K562 (cell line): ENCODE data around the gene PRSS23. TPM values are rescaled to one million over a fixed set of nuclear protein-coding genes. Genes with fewer than 3 reads are reported as not detected.

Experiments used
- ATAC-seq: fragments of 200-7000 bp; cut with Tn5 transposase; 3 replicates; pipeline ENCODE4 v1.9.1; 2020; ENCODE audit warnings: moderate library complexity
- BruUV-seq: library from RNA; stranded (reverse); fragments of 400-500 nt; replicated peaks from 2 replicates; lab custom pipeline; 2021; lab: Mats Ljungman, UMichigan
- CTCF ChIA-PET: fragments of 300-600 bp; formaldehyde crosslinking; extraction: SDS; loops from one replicate; lab custom pipeline; 2021; ENCODE audit warnings: low intra/inter-chr PET ratio; lab: Yijun Ruan, JAX
- POLR2A ChIA-PET: fragments of 300-600, 350-650 bp; sonication (Branson Sonifier 250); formaldehyde crosslinking; extraction: SDS; loops from one replicate; lab custom pipeline; 2021; ENCODE audit warnings: antibody characterized with exemption, inconsistent platforms; lab: Yijun Ruan, JAX
- DNase-seq, 4 experiments: peaks; one replicate each; pipeline versions ENCODE4 v3.0.0 to v3.0.0-alpha.2; 2011 to 2018; ENCODE audit warnings: low spot score in 3 of 4, mixed read lengths in 3 of 4; ENCODE audit errors: extremely low read depth in 1 of 4
- FAIRE-seq: peaks from 2 replicates; lab custom pipeline; 2011; peaks lifted over from hg19 to GRCh38; lab: Jason Lieb, UNC
- H2AFZ ChIP-seq: 2 replicates; pipeline ENCODE4 v1.6.0; 2011; ENCODE audit warnings: low read depth, low read length, control low read depth, inconsistent platforms
- H3K27ac ChIP-seq: fragments of 200-600 bp; 3 replicates; pipeline ENCODE4 v1.8.0; 2011; ENCODE audit warnings: low read depth, mild to moderate bottlenecking, control low read depth, inconsistent platforms, low read length, moderate library complexity, mixed read lengths; ENCODE audit errors: extremely low read depth
- H3K27me3 ChIP-seq, 2 experiments: fragments of 300-600 bp in 1 of 2; 2 replicates in 1 of 2; 3 replicates in 1 of 2; pipeline versions ENCODE4 v1.6.0 to v1.8.0; 2011; ENCODE audit warnings: inconsistent platforms in 2 of 2, low read length in 2 of 2, mild to moderate bottlenecking in 1 of 2, mixed read lengths in 1 of 2, moderate library complexity in 1 of 2; ENCODE audit not compliant: control insufficient read depth in 2 of 2, insufficient read depth in 2 of 2
- H3K36me3 ChIP-seq: fragments of 300-600 bp; 3 replicates; pipeline ENCODE4 v1.8.0; 2011; ENCODE audit warnings: mild to moderate bottlenecking, low read length, inconsistent platforms; ENCODE audit not compliant: control insufficient read depth, insufficient read depth
- H3K4me1 ChIP-seq, 2 experiments: fragments of 200-600 bp in 1 of 2; replicated peaks in 1 of 2; 2 replicates in 1 of 2; 3 replicates in 1 of 2; pipeline versions ENCODE4 v1.5.1 to v1.8.0; 2011; ENCODE audit warnings: inconsistent platforms in 2 of 2, low read length in 2 of 2, mild to moderate bottlenecking in 1 of 2, mixed read lengths in 1 of 2, moderate library complexity in 1 of 2; ENCODE audit not compliant: control insufficient read depth in 2 of 2, insufficient read depth in 2 of 2
- H3K4me2 ChIP-seq: 2 replicates; pipeline ENCODE4 v1.6.1; 2011; ENCODE audit warnings: low read length, control low read depth, inconsistent platforms, mixed read lengths; ENCODE audit not compliant: insufficient read depth
- H3K4me3 ChIP-seq: fragments of 200-600 bp; sonication (generic), shearing (Covaris generic); 2 replicates; pipeline ENCODE4 v1.5.1; 2016; ENCODE audit warnings: control low read depth, inconsistent platforms
- H3K79me2 ChIP-seq: fragments of 200-600 bp; 3 replicates; pipeline ENCODE4 v1.8.0; 2011; ENCODE audit warnings: low read length, inconsistent platforms; ENCODE audit not compliant: control insufficient read depth, insufficient read depth
- H3K9ac ChIP-seq, 2 experiments: 2 replicates each; pipeline versions ENCODE4 v1.6.0 to v1.6.1; 2011; ENCODE audit warnings: low read depth in 2 of 2, low read length in 2 of 2, control low read depth in 1 of 2, inconsistent platforms in 1 of 2, mild to moderate bottlenecking in 1 of 2, mixed read lengths in 1 of 2; ENCODE audit not compliant: insufficient read depth in 1 of 2
- H3K9me1 ChIP-seq: one replicate; pipeline ENCODE4 v1.6.0; 2011; ENCODE audit warnings: inconsistent platforms, mild to moderate bottlenecking, low read length, moderate library complexity; ENCODE audit not compliant: control insufficient read depth, insufficient read depth
- H3K9me3 ChIP-seq: replicated peaks from 2 replicates; pipeline ENCODE4 v1.5.1; 2011; ENCODE audit warnings: low read depth, low read length, inconsistent platforms; ENCODE audit not compliant: control insufficient read depth, insufficient read depth
- H4K20me1 ChIP-seq: replicated peaks from 2 replicates; pipeline ENCODE4 v1.6.1; 2011; ENCODE audit warnings: low read length, inconsistent platforms, mixed read lengths; ENCODE audit not compliant: control insufficient read depth, insufficient read depth
- JUNB ChIP-seq: fragments of 450-650 bp; formaldehyde crosslinking; conservative IDR thresholded peaks from 2 replicates; pipeline ENCODE4 v1.4.0; 2020; ENCODE audit warnings: mild to moderate bottlenecking
- PATZ1 ChIP-seq: fragments of 250-450 bp; sonication (Bioruptor Pico); IDR thresholded peaks from 2 replicates; pipeline ENCODE4 v1.5.0; 2020; ENCODE audit warnings: mild to moderate bottlenecking, borderline replicate concordance
- POLR2A ChIP-seq: fragments of 450-650 bp; conservative IDR thresholded peaks from 2 replicates; pipeline ENCODE4 v1.6.1; 2016
- PTRF ChIP-seq: fragments of 450-650 bp; IDR thresholded peaks from 2 replicates; pipeline ENCODE4 v1.6.1; 2016; ENCODE audit warnings: mild to moderate bottlenecking, missing genetic modification characterization, missing compliant biosample characterization
- SIRT6 ChIP-seq: IDR thresholded peaks from one replicate; pipeline ENCODE4 v1.6.1; 2012; ENCODE audit warnings: low read depth, mild to moderate bottlenecking, control low read depth, inconsistent platforms, low read length, moderate library complexity
- SP1 ChIP-seq: sonication (generic); formaldehyde crosslinking; IDR thresholded peaks from 2 replicates; pipeline ENCODE4 v1.8.1; 2022; ENCODE audit warnings: mild to moderate bottlenecking, missing genetic modification reagents
- ZBED1 ChIP-seq: IDR thresholded peaks from 2 replicates; pipeline ENCODE4 v1.6.1; 2014
- ZBTB12 ChIP-seq: fragments of 250-450 bp; sonication (Bioruptor Pico); IDR thresholded peaks from 2 replicates; pipeline ENCODE4 v1.4.0; 2020
- ZNF175 ChIP-seq: fragments of 200-800 bp; sonication (Bioruptor generic); IDR thresholded peaks from 2 replicates; pipeline ENCODE4 v1.6.1; 2016; ENCODE audit warnings: low read depth, mild to moderate bottlenecking, missing genetic modification characterization, missing compliant biosample characterization
- ZNF655 ChIP-seq: fragments of 250-450 bp; sonication (Bioruptor Pico); IDR thresholded peaks from 2 replicates; pipeline ENCODE4 v1.5.0; 2021
- ZNF785 ChIP-seq: fragments of 250-450 bp; sonication (Bioruptor Pico); IDR thresholded peaks from 2 replicates; pipeline ENCODE4 v1.4.0; 2020; ENCODE audit warnings: mild to moderate bottlenecking
- WGBS: fragments of 100-300 bp; shearing (Covaris generic); methylation state at CpG from one replicate; pipeline ENCODE4 v1.1.6; 2016; ENCODE audit warnings: low coverage, mixed read lengths; ENCODE audit not compliant: insufficient coverage; ENCODE audit errors: missing lambda C conversion rate; 5-methylcytosine and 5-hydroxymethylcytosine counted together
- in situ Hi-C: fragments of 300-500 bp; cut with MboI; formaldehyde crosslinking; loops from 4 replicates; pipeline ENCODE4 v1.15.0; 2018; ENCODE audit warnings: inconsistent platforms, mixed read lengths
- intact Hi-C: fragments of 100-400 bp; cut with micrococcal nuclease; formaldehyde crosslinking; loops from 2 replicates; pipeline ENCODE4 v1.14.2; 2022
- polyA plus RNA-seq, 8 experiments: library from polyadenylated mRNA; depleted of rRNA in 4 of 8; stranded (reverse) in 5 of 8; unstranded in 3 of 8; fragments of >200 nt; fragmentation: Nextera tagmentation in 2 of 8; fragmentation: Illumina TruSeq in 1 of 8; extraction: Ambion mirVana in 2 of 8; extraction: Trizol in 1 of 8; gene quantifications; 2 replicates each; pipeline versions ENCODE4 v1.2.1 to v1.2.3, GENCODE V29; 2011 to 2014; ENCODE audit warnings: inconsistent platforms in 1 of 8, missing spikeins in 1 of 8
- total RNA-seq, 7 experiments: library from RNA; depleted of rRNA in 6 of 7; stranded (reverse); fragments of >200 nt in 6 of 7; fragmentation: Illumina TruSeq in 2 of 7; extraction: Trizol in 2 of 7; gene quantifications; 2 replicates each; pipeline versions ENCODE4 v1.2.1 to v1.2.3, GENCODE V29; 2011 to 2021; ENCODE audit warnings: low replicate concordance in 1 of 7

PRSS23 gene
- total and polyA plus RNA-seq, 9 of the 15 experiments (the other 6 are each of a cell fraction or from before 2014, with no cell fraction given), result 0.04 to 0.51 (median 0.11) TPM; not detected in 2

- ATAC-seq (no peak), FAIRE-seq (no peak), DNase-seq (no peak)
- no TSS peak for BruUV-seq
- Histone ChIP-seq H3K4me2 (no peak overlapping the region), H2AFZ (no peak overlapping the region), H3K79me2 (no peaks in the 10 kb centered on the region), H3K27ac (no peak overlapping the region), H3K9ac (no peak overlapping the region), H3K9me1 (no peaks in the 10 kb centered on the region), H3K4me1 (no peaks in the 10 kb centered on the region), H3K9me3 (no peaks in the 10 kb centered on the region), H3K36me3 (no peaks in the 10 kb centered on the region), H4K20me1 (no peaks in the 10 kb centered on the region), H3K27me3 (peaks cover 0 to 9% of the 10 kb centered on the region in 2 experiments; a peak in 2 of 5 replicates), H3K4me3 (no peak overlapping the region)
- ChIA-PET CTCF (no interaction called here), POLR2A (no interaction called here)
- TF ChIP-seq SP1 (CRISPR knock-in tag) (no peak), SIRT6 (no peak), ZBED1 (no peak), ZNF655 (CRISPR knock-in tag) (no peak), PATZ1 (no peak), POLR2A (no peak), JUNB (CRISPR knock-in tag) (no peak), ZNF175 (CRISPR knock-in tag) (no peak), PTRF (tag) (no peak), ZNF785 (CRISPR knock-in tag) (no peak), ZBTB12 (CRISPR knock-in tag) (no peak)
- intact Hi-C loops (no loop called here), in situ Hi-C loops (no loop called here)
- 3% methylated on average over 3 of the region's 3 CpGs for WGBS
These were observed 46.9 kb upstream of the PRSS23 start for GRCh38 chr11:86753459-86753858.
